ENCODE results near the gene DOK6.
"Not testable (repeated sequence)": the region's sequence is repeated elsewhere in the genome, so short reads cannot be mapped to it uniquely, and the experiment has no call there.

The DOK6 gene

GRCh38 chr18:69400253-69400975, at the start of gene DOK6:
Gene DOK6 (plus strand): TSS chr18:69400888.
- H3K9ac ChIP-seq (ENCODE audit: low read length in 2 of 2): peak within 1 kb of the TSS in 1 of 2 donors; percentile 32

DNA sequence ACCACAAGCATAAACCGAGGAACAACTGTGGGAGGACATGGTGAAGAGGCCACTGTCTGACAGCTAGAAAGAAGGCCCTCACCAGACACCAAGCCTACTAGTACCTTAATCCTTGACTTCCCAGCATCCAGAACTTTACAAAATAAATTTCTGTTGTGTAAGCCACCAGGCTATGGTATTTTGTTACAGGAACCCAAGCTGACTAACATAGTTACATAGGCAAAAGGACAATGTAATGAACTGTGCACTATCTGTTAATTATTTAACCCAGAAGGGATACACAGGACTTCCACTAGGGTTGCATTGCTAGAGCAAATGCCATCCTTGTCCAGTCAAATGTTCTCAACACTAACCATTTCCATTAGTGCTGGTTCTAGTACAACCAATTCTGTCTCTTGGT, 47.7 kb upstream of the DOK6 start:
- H3K4me3 ChIP-seq (ENCODE audit: low read length in 2 of 2): no peak overlapping the region
- H3K9ac ChIP-seq (ENCODE audit: low read length in 2 of 2): no peak overlapping the region
- no peak overlapping the region for H3K27ac ChIP-seq (ENCODE audit: low read length)
- no peaks in the 10 kb centered on the region for H3K36me3 ChIP-seq (ENCODE audit: control insufficient read depth in 2 of 2, insufficient read depth in 2 of 2, low read length in 2 of 2)
- no peaks in the 10 kb centered on the region for H3K4me1 ChIP-seq (ENCODE audit: control insufficient read depth, insufficient read depth, low read length)
- no peaks in the 10 kb centered on the region for H3K27me3 ChIP-seq (ENCODE audit: control insufficient read depth in 1 of 2, insufficient read depth in 2 of 2, low read length in 2 of 2)
- H3K9me3 ChIP-seq (ENCODE audit: control insufficient read depth in 2 of 2, low read length in 2 of 2): no peaks in the 10 kb centered on the region

More at GRCh38 chr18:69400253-69400975, at the start of gene DOK6:
- Histone ChIP-seq H3K27me3 (ENCODE audit: control insufficient read depth in 1 of 2, insufficient read depth in 2 of 2, low read length in 2 of 2) (peaks cover 12 to 18% of the 10 kb centered on the region in 2 donors), H3K4me1 (ENCODE audit: control insufficient read depth, insufficient read depth, low read length) (peaks cover 12% of the 10 kb centered on the region), H3K9me3 (ENCODE audit: control insufficient read depth in 2 of 2, low read length in 2 of 2) (no peaks in the 10 kb centered on the region), H3K27ac (ENCODE audit: low read length) (no peak within 1 kb of the TSS), H3K36me3 (ENCODE audit: control insufficient read depth in 2 of 2, insufficient read depth in 2 of 2, low read length in 2 of 2) (no peaks in the 10 kb centered on the region), H3K4me3 (ENCODE audit: low read length in 2 of 2) (peak within 1 kb of the TSS; percentile 68 to 79)

DNA sequence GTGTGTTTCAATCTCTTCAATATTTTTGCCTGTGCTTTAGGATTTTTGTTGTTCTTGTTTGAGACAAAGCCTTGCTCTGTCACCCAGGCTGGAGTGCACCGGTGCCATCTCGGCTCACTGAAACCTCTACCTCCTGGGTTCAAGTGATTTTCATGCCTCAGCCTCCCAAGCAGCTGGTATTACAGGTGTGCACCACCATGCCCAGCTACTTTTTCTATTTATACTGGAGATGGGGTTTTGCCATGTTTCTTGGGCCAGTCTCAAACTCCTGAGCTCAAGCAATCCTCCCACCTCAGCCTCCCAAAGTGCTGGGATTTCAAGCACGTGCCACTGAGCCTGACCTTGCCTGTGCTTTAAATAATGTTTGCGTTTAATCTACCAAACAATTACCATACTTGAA, 43.1 kb upstream of the DOK6 start:
- Histone ChIP-seq H3K9ac (ENCODE audit: low read length in 2 of 2) (no peak overlapping the region), H3K27ac (ENCODE audit: low read length) (no peak overlapping the region), H3K4me1 (ENCODE audit: control insufficient read depth, insufficient read depth, low read length) (no peaks in the 10 kb centered on the region), H3K9me3 (ENCODE audit: control insufficient read depth in 2 of 2, low read length in 2 of 2) (no peaks in the 10 kb centered on the region), H3K36me3 (ENCODE audit: control insufficient read depth in 2 of 2, insufficient read depth in 2 of 2, low read length in 2 of 2) (no peaks in the 10 kb centered on the region), H3K27me3 (ENCODE audit: control insufficient read depth in 1 of 2, insufficient read depth in 2 of 2, low read length in 2 of 2) (peaks cover 0 to 2% of the 10 kb centered on the region in 2 donors), H3K4me3 (ENCODE audit: low read length in 2 of 2) (no peak overlapping the region)

DNA sequence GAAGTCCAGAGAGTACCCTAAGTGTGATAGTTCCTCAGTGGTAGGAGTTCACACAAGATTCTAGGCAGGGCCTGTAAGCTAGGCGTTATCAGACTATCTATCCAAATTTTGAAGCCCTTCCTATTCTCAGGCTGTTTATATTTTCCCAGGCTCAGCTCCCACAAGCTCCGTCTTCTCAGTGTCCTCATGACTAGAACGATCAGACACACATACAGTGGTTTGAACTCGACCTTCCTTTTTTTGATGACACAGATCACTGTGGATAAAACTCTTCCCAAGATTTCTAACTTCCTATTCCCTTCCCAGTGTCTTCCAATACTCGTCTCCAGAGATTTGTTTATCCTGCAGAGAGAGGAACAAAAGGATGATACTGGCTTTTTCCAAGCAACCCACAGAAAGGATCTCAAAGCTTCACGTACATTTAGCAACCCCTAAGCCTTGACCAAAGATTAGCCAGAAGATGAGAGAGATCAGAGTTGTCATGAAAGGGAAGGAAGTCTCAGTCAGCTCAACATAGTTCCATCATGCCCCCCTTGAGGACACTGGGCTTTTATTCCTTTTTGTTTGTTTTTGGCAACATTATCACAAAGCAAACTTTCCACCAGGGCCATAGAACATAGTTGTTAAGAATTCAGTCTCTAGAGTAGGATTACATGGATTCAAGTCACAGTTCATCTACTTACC, 42.3 kb upstream of the DOK6 start:
- no peaks in the 10 kb centered on the region for H3K9me3 ChIP-seq (ENCODE audit: control insufficient read depth in 2 of 2, low read length in 2 of 2)
- no peaks in the 10 kb centered on the region for H3K36me3 ChIP-seq (ENCODE audit: control insufficient read depth in 2 of 2, insufficient read depth in 2 of 2, low read length in 2 of 2)
- no peak overlapping the region for H3K4me3 ChIP-seq (ENCODE audit: low read length in 2 of 2)
- no peak overlapping the region for H3K9ac ChIP-seq (ENCODE audit: low read length in 2 of 2)
- H3K27me3 ChIP-seq (ENCODE audit: control insufficient read depth in 1 of 2, insufficient read depth in 2 of 2, low read length in 2 of 2): peaks cover 0 to 2% of the 10 kb centered on the region in 2 donors
- no peaks in the 10 kb centered on the region for H3K4me1 ChIP-seq (ENCODE audit: control insufficient read depth, insufficient read depth, low read length)
- no peak overlapping the region for H3K27ac ChIP-seq (ENCODE audit: low read length)

- not testable (repeated sequence) for H3K4me3 ChIP-seq (ENCODE audit: low read length in 2 of 2); H3K9me3 ChIP-seq (ENCODE audit: control insufficient read depth in 2 of 2, low read length in 2 of 2); H3K27me3 ChIP-seq (ENCODE audit: control insufficient read depth in 1 of 2, insufficient read depth in 2 of 2, low read length in 2 of 2); H3K27ac ChIP-seq (ENCODE audit: low read length); H3K4me1 ChIP-seq (ENCODE audit: control insufficient read depth, insufficient read depth, low read length); H3K36me3 ChIP-seq (ENCODE audit: control insufficient read depth in 2 of 2, insufficient read depth in 2 of 2, low read length in 2 of 2); H3K9ac ChIP-seq (ENCODE audit: low read length in 2 of 2)
Measured at GRCh38 chr18:69359768-69360167, 40.9 kb upstream of the DOK6 start.

DNA sequence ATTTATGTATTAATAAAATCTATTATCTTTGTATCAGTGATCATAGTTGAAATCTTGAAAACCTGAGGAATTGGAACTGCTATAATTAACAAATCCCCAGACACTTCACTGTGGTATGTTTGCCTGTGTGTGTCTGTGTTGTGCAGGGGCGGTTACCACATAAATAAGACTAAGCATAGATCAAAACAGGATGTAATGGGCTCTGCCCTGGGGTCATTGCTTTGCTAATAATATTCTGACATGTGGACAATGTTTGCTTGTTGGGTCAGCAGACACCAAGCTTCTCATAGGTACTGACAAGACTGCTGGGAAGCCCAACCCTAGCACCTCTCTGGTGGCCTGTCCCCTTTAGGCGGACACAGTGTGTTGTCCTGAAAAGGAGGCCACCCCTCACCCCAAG, 35.8 kb upstream of the DOK6 start:
- no peak overlapping the region for H3K4me3 ChIP-seq (ENCODE audit: low read length in 2 of 2)
- H3K4me1 ChIP-seq (ENCODE audit: control insufficient read depth, insufficient read depth, low read length): no peaks in the 10 kb centered on the region
- H3K9ac ChIP-seq (ENCODE audit: low read length in 2 of 2): no peak overlapping the region
- no peaks in the 10 kb centered on the region for H3K36me3 ChIP-seq (ENCODE audit: control insufficient read depth in 2 of 2, insufficient read depth in 2 of 2, low read length in 2 of 2)
- no peaks in the 10 kb centered on the region for H3K9me3 ChIP-seq (ENCODE audit: control insufficient read depth in 2 of 2, low read length in 2 of 2)
- H3K27me3 ChIP-seq (ENCODE audit: control insufficient read depth in 1 of 2, insufficient read depth in 2 of 2, low read length in 2 of 2): peaks cover 0 to 2% of the 10 kb centered on the region in 2 donors
- H3K27ac ChIP-seq (ENCODE audit: low read length): no peak overlapping the region

- Histone ChIP-seq H3K4me3 (ENCODE audit: low read length in 2 of 2) (no peak overlapping the region), H3K27ac (ENCODE audit: low read length) (no peak overlapping the region), H3K9me3 (ENCODE audit: control insufficient read depth in 2 of 2, low read length in 2 of 2) (no peaks in the 10 kb centered on the region), H3K27me3 (ENCODE audit: control insufficient read depth in 1 of 2, insufficient read depth in 2 of 2, low read length in 2 of 2) (peaks cover 0 to 2% of the 10 kb centered on the region in 2 donors), H3K4me1 (ENCODE audit: control insufficient read depth, insufficient read depth, low read length) (no peaks in the 10 kb centered on the region), H3K36me3 (ENCODE audit: control insufficient read depth in 2 of 2, insufficient read depth in 2 of 2, low read length in 2 of 2) (no peaks in the 10 kb centered on the region), H3K9ac (ENCODE audit: low read length in 2 of 2) (no peak overlapping the region)
Measured at GRCh38 chr18:69365658-69366057, 35.0 kb upstream of the DOK6 start.

GRCh38 chr18:69367104-69367503, 33.6 kb upstream of the DOK6 start:
- no peaks in the 10 kb centered on the region for H3K27me3 ChIP-seq (ENCODE audit: control insufficient read depth in 1 of 2, insufficient read depth in 2 of 2, low read length in 2 of 2)
- H3K27ac ChIP-seq (ENCODE audit: low read length): no peak overlapping the region
- no peaks in the 10 kb centered on the region for H3K4me1 ChIP-seq (ENCODE audit: control insufficient read depth, insufficient read depth, low read length)
- no peak overlapping the region for H3K9ac ChIP-seq (ENCODE audit: low read length in 2 of 2)
- no peaks in the 10 kb centered on the region for H3K36me3 ChIP-seq (ENCODE audit: control insufficient read depth in 2 of 2, insufficient read depth in 2 of 2, low read length in 2 of 2)
- H3K9me3 ChIP-seq (ENCODE audit: control insufficient read depth in 2 of 2, low read length in 2 of 2): no peaks in the 10 kb centered on the region
- no peak overlapping the region for H3K4me3 ChIP-seq (ENCODE audit: low read length in 2 of 2)

DNA sequence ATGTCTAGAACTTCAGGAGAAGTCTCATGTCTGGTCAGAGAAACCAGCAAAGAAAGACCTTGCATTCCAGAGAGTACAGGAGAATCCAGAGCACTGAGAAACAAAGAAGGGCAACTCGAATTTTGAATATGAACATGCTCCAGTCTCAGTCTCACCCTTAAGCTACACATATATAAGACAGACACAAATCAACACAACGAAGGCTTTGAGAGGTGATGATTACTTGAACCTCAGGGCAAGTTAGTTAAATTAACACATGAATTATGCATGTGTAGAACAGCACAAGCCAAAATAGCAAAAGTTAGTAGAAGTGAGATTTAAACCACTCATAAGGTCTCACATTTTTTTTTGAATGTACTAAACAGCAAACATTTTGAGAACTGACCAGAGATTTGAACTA, 29.0 kb upstream of the DOK6 start:
- Histone ChIP-seq H3K9ac (ENCODE audit: low read length in 2 of 2) (no peak overlapping the region), H3K27ac (ENCODE audit: low read length) (no peak overlapping the region), H3K4me1 (ENCODE audit: control insufficient read depth, insufficient read depth, low read length) (no peaks in the 10 kb centered on the region), H3K36me3 (ENCODE audit: control insufficient read depth in 2 of 2, insufficient read depth in 2 of 2, low read length in 2 of 2) (no peaks in the 10 kb centered on the region), H3K27me3 (ENCODE audit: control insufficient read depth in 1 of 2, insufficient read depth in 2 of 2, low read length in 2 of 2) (no peaks in the 10 kb centered on the region), H3K9me3 (ENCODE audit: control insufficient read depth in 2 of 2, low read length in 2 of 2) (no peaks in the 10 kb centered on the region), H3K4me3 (ENCODE audit: low read length in 2 of 2) (no peak overlapping the region)

DNA sequence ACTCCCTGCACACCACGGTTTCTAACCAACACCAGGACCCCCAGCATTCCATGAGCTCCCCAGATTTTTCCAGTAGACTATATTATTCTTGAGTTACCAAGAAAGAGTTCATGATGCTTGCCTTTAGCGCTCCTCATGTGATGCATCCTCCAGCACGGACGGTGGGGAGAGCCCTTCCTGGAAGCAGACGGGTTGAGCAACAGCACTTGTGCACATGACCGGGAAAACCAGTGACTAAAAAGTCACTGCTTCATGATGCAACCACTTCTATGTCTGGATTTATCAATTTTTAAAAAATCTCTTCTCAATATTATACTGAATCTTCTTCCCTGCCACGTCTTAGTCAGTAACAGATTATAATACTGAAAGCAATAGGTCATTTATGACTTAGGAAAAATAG, 20.4 kb upstream of the DOK6 start:
- Histone ChIP-seq H3K4me1 (ENCODE audit: control insufficient read depth, insufficient read depth, low read length) (no peaks in the 10 kb centered on the region), H3K27ac (ENCODE audit: low read length) (no peak overlapping the region), H3K27me3 (ENCODE audit: control insufficient read depth in 1 of 2, insufficient read depth in 2 of 2, low read length in 2 of 2) (no peaks in the 10 kb centered on the region), H3K9me3 (ENCODE audit: control insufficient read depth in 2 of 2, low read length in 2 of 2) (no peaks in the 10 kb centered on the region), H3K36me3 (ENCODE audit: control insufficient read depth in 2 of 2, insufficient read depth in 2 of 2, low read length in 2 of 2) (no peaks in the 10 kb centered on the region), H3K9ac (ENCODE audit: low read length in 2 of 2) (no peak overlapping the region), H3K4me3 (ENCODE audit: low read length in 2 of 2) (no peak overlapping the region)

DNA sequence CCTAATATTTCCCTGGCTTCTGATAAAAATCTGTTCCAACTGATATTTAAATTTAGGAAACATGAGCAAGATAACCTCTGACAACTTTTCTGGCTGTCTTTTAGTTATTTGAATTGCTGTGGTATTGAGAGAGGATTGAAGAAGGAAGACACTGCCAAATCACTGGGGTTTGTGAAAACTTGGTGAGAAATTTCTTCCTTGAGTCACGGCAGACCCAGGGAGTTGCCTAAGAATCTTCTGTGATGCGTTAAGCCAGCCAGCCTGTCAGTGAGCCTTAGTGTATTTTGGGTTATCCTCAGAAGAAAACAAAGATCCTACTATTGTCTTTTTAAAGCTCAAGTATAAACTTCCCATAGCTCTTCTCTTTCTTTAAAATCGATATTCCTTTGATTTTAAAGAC, 17.5 kb upstream of the DOK6 start:
- no peak overlapping the region for H3K4me3 ChIP-seq (ENCODE audit: low read length in 2 of 2)
- no peaks in the 10 kb centered on the region for H3K4me1 ChIP-seq (ENCODE audit: control insufficient read depth, insufficient read depth, low read length)
- no peaks in the 10 kb centered on the region for H3K36me3 ChIP-seq (ENCODE audit: control insufficient read depth in 2 of 2, insufficient read depth in 2 of 2, low read length in 2 of 2)
- H3K9me3 ChIP-seq (ENCODE audit: control insufficient read depth in 2 of 2, low read length in 2 of 2): no peaks in the 10 kb centered on the region
- no peak overlapping the region for H3K9ac ChIP-seq (ENCODE audit: low read length in 2 of 2)
- H3K27me3 ChIP-seq (ENCODE audit: control insufficient read depth in 1 of 2, insufficient read depth in 2 of 2, low read length in 2 of 2): no peaks in the 10 kb centered on the region
- H3K27ac ChIP-seq (ENCODE audit: low read length): no peak overlapping the region

All from stomach smooth muscle (tissue), 2 donors.